ENCODE data around the gene TRIO. TPM values are rescaled to one million over a fixed set of nuclear protein-coding genes. Genes with fewer than 3 reads are reported as not detected.

The TRIO gene
- total and polyA plus RNA-seq, 8 donors = 84.4 to 151 (median 93.7) TPM

DNA sequence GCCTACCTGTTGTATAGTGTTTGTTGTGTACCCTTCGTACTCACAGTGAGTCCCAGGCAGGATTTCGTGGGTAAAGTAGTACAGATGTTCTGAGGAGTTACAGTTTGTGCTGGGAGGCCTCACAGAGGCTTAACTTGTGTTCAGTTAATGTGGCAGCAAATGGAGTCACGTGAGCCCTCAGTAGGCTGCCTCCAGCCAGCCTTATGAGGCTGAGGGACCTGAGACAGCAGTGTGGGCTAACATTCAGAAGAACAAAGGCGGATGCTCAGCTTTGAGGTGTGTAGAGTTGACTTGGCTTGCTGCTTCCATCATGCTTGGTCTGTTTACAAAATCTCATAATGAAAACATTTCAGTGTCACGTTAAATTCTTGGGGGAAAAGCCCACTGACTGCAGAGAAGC, 118.1 kb downstream of the TRIO start:
- H3K4me1 ChIP-seq = peaks cover 0 to 48% of the 10 kb centered on the region in 2 donors
- H3K9me3 ChIP-seq = no peaks in the 10 kb centered on the region
- intact Hi-C loops (cut with DNase I) = loop anchor here in 1 of 2 donors (10.0 kb wide), 2 partner anchors 66 to 116 kb away; partner anchors contain the start of gene TRIO
- no peak overlapping the region for H3K4me3 ChIP-seq
- no peaks in the 10 kb centered on the region for H3K36me3 ChIP-seq
- no peak overlapping the region for H3K27ac ChIP-seq
- ATAC-seq = no peak
- H3K27me3 ChIP-seq = no peaks in the 10 kb centered on the region
- no peak for DNase-seq
- TF ChIP-seq, protein P1, sequence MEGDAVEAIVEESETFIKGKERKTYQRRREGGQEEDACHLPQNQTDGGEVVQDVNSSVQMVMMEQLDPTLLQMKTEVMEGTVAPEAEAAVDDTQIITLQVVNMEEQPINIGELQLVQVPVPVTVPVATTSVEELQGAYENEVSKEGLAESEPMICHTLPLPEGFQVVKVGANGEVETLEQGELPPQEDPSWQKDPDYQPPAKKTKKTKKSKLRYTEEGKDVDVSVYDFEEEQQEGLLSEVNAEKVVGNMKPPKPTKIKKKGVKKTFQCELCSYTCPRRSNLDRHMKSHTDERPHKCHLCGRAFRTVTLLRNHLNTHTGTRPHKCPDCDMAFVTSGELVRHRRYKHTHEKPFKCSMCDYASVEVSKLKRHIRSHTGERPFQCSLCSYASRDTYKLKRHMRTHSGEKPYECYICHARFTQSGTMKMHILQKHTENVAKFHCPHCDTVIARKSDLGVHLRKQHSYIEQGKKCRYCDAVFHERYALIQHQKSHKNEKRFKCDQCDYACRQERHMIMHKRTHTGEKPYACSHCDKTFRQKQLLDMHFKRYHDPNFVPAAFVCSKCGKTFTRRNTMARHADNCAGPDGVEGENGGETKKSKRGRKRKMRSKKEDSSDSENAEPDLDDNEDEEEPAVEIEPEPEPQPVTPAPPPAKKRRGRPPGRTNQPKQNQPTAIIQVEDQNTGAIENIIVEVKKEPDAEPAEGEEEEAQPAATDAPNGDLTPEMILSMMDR (IDR thresholded peaks at IDR 0.05) = no peak

DNA sequence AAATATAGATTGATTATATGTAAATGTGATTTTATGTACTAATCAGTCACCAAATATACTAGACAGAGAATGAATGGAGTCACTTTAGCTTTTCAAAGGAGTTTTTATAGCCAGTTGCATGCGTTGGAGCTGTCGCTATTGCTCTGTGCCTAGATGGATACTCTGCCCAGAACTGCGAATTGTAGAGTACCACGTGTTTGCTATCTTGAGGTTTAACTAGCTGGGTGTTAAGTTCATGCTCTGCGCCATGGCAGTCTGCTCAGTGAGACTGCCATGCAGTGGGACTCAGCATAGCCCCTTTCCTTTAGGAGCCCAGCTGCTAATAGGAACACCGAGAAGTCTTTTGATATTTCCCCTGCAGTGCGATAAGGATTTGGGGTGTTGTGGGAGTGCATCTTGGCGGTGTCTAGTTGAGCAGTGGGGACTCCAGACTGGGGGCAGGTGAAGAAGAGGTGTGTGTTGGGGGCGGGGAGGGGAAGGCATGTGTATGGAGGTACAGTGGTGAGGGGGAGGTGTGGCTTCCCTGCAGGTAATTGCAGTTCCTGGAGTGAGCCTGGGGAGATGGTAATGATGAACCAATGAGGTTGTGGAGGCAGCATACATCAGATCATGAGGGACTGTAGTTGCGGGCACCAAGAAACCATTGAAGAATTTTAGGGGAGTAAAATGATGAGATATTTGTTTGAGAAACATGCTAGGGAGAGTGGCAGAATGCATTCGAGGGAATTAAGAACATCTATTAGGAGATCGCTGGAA, 118.9 kb downstream of the TRIO start:
- H3K4me1 ChIP-seq = peaks cover 0 to 43% of the 10 kb centered on the region in 2 donors
- no peak overlapping the region for H3K4me3 ChIP-seq
- ATAC-seq (no peak), DNase-seq (no peak)
- no peaks in the 10 kb centered on the region for H3K27me3 ChIP-seq
- H3K27ac ChIP-seq = no peak overlapping the region
- intact Hi-C loops (cut with DNase I) = loop anchor here in 1 of 2 donors (10.0 kb wide), 2 partner anchors 67 to 117 kb away; partner anchors contain the start of gene TRIO
- no peaks in the 10 kb centered on the region for H3K9me3 ChIP-seq
- TF ChIP-seq, protein P1 (IDR thresholded peaks at IDR 0.05) = no peak
- no peaks in the 10 kb centered on the region for H3K36me3 ChIP-seq

GRCh38 chr5:14263113-14263512, 120.0 kb downstream of the TRIO start:
- Histone ChIP-seq H3K27me3 (no peaks in the 10 kb centered on the region), H3K9me3 (no peaks in the 10 kb centered on the region), H3K4me1 (peaks cover 4 to 45% of the 10 kb centered on the region in 2 donors), H3K27ac (no peak overlapping the region), H3K36me3 (no peaks in the 10 kb centered on the region), H3K4me3 (no peak overlapping the region)
- TF ChIP-seq, protein P1 (IDR thresholded peaks at IDR 0.05) = no peak
- intact Hi-C loops (cut with DNase I) = loop anchor here in 1 of 2 donors (10.0 kb wide), 2 partner anchors 68 to 118 kb away; partner anchors contain the start of gene TRIO
- DNase-seq = no peak
- ATAC-seq = no peak

GRCh38 chr5:14263699-14264098, 120.6 kb downstream of the TRIO start:
- Histone ChIP-seq H3K4me1 (peaks cover 5 to 45% of the 10 kb centered on the region in 2 donors), H3K4me3 (no peak overlapping the region), H3K27ac (no peak overlapping the region), H3K9me3 (no peaks in the 10 kb centered on the region), H3K27me3 (no peaks in the 10 kb centered on the region), H3K36me3 (no peaks in the 10 kb centered on the region)
- TF ChIP-seq, protein P1 (IDR thresholded peaks at IDR 0.05) = no peak
- DNase-seq = no peak
- no peak for ATAC-seq
- intact Hi-C loops (cut with DNase I) = loop anchor here in 1 of 2 donors (10.0 kb wide), 2 partner anchors 69 to 119 kb away; partner anchors contain the start of gene TRIO

- no peak overlapping the region for H3K27ac ChIP-seq
- peak overlapping the region in 1 of 2 donors; percentile 13 for H3K4me3 ChIP-seq
These were observed 121.6 kb downstream of the TRIO start for GRCh38 chr5:14264605-14265316.

More at GRCh38 chr5:14264605-14265316, 121.6 kb downstream of the TRIO start:
- Histone ChIP-seq H3K9me3 (no peaks in the 10 kb centered on the region), H3K27me3 (no peaks in the 10 kb centered on the region), H3K4me1 (peaks cover 7 to 50% of the 10 kb centered on the region in 2 donors), H3K36me3 (no peaks in the 10 kb centered on the region)
- intact Hi-C loops (cut with DNase I) = loop anchor here in 1 of 2 donors (10.0 kb wide), 2 partner anchors 70 to 120 kb away; partner anchors contain the start of gene TRIO
- TF ChIP-seq, protein P1 (IDR thresholded peaks at IDR 0.05) = no peak
- DNase-seq (peak; percentile 80 to 97 (median 93)), ATAC-seq (peak; percentile 94)

Data from left lung (tissue), 10 donors.